Ishikawa (cell line): ENCODE measurements around the gene IL23R.

Experiments used
- CEBPB ChIP-seq: IDR thresholded peaks from 2 replicates; pipeline ENCODE4 v1.6.1; 2012
- CREB1 ChIP-seq: IDR thresholded peaks from 2 replicates; pipeline ENCODE4 v1.6.1; 2012; ENCODE audit warnings: low read depth
- EGR1 ChIP-seq: IDR thresholded peaks from 2 replicates; pipeline ENCODE4 v1.6.1; 2012
- EP300 ChIP-seq: IDR thresholded peaks from 2 replicates; pipeline ENCODE4 v1.6.1; 2012; ENCODE audit warnings: borderline replicate concordance
- FOXM1 ChIP-seq: IDR thresholded peaks from 2 replicates; pipeline ENCODE4 v1.6.1; 2012; ENCODE audit warnings: low read depth, borderline replicate concordance
- NFIC ChIP-seq: IDR thresholded peaks from 2 replicates; pipeline ENCODE4 v1.6.1; 2012
- RAD21 ChIP-seq: IDR thresholded peaks from 2 replicates; pipeline ENCODE4 v1.6.1; 2012; ENCODE audit warnings: low read depth
- REST ChIP-seq: IDR thresholded peaks from 2 replicates; pipeline ENCODE4 v1.6.1; 2012; ENCODE audit warnings: low read depth, mild to moderate bottlenecking
- TAF1 ChIP-seq: IDR thresholded peaks from 2 replicates; pipeline ENCODE4 v1.6.1; 2012; ENCODE audit warnings: low read depth, mild to moderate bottlenecking
- TCF12 ChIP-seq: IDR thresholded peaks from 2 replicates; pipeline ENCODE4 v1.6.1; 2012; ENCODE audit warnings: low read depth
- YY1 ChIP-seq: IDR thresholded peaks from 2 replicates; pipeline ENCODE4 v1.6.1; 2012; ENCODE audit warnings: low read depth
- ZBTB7A ChIP-seq: IDR thresholded peaks from 2 replicates; pipeline ENCODE4 v1.6.1; 2012; ENCODE audit warnings: low read depth
- TF ChIP-seq, protein P1 (sequence below): IDR thresholded peaks from 2 replicates; pipeline ENCODE4 v1.6.1; 2012

- TF ChIP-seq EP300 (no peak), TAF1 (no peak), REST (no peak), RAD21 (no peak), NFIC (no peak), ZBTB7A (no peak), TCF12 (no peak), CEBPB (no peak), YY1 (no peak), FOXM1 (no peak), CREB1 (no peak), EGR1 (no peak)
- TF ChIP-seq, protein P1, sequence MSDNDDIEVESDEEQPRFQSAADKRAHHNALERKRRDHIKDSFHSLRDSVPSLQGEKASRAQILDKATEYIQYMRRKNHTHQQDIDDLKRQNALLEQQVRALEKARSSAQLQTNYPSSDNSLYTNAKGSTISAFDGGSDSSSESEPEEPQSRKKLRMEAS: no peak
Observed at GRCh38 chr1:67170751-67171573, 4.7 kb downstream of the IL23R start.
